ENCODE data around the gene HECA. TPM values are rescaled to one million over a fixed set of nuclear protein-coding genes. Genes with fewer than 3 reads are reported as not detected.

HECA gene
- total and polyA plus RNA-seq, 10 of the 15 experiments (the other 5 are each of a cell fraction or from before 2014, with no cell fraction given) = 0.52 to 7.2 (median 2.7) TPM

DNA sequence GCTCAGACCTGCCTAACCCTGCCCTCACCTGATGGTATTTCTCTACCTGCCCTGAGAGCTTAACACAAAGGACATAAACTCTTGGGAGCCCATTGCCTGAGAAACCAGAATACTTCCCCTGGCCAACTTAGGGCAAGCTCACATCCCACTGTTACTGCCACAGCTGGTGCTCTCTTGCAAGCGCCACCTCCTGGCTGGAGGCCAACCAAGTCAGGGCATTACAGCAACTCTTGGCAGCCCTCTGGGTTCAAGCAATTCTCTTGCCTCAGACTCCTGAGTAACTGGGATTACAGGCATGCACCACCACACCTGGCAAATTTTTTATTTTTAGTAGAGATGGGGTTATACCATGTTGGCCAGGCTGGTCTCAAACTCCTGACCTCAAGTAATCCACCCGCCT, 70.1 kb downstream of the HECA start:
- in situ Hi-C loops (cut with MboI) (no loop called here), intact Hi-C loops (cut with micrococcal nuclease; ENCODE audit: unreplicated experiment) (no loop called here)
- peaks cover 3% of the 10 kb centered on the region; the same call in 2 of the 3 replicates for H3K9me3 ChIP-seq (replicated peaks; ENCODE audit: control insufficient read depth, insufficient read depth, low read length)
- H3K27ac ChIP-seq (ENCODE audit: control insufficient read depth, insufficient read depth) = no peak overlapping the region
- H3K4me2 ChIP-seq (ENCODE audit: control insufficient read depth, insufficient read depth) = no peak overlapping the region
- SMC1A ChIA-PET (ENCODE audit: uncharacterized antibody, unreplicated experiment) = interaction anchor here (1.0 kb wide), 1 partner anchor 159 kb away, joined by 3 read pairs; no protein-coding TSS in a partner anchor
- FAIRE-seq (no peak), ATAC-seq (no peak), DNase-seq (ENCODE audit: low read depth, low spot score) (no peak)
- RAD21 ChIA-PET (ENCODE audit: unreplicated experiment) = interaction anchor here (0.8 kb wide), 1 partner anchor 389 kb away, joined by 4 read pairs; no protein-coding TSS in a partner anchor
- 76% methylated on average over 2 of the region's 2 CpGs for WGBS (ENCODE audit: insufficient coverage, insufficient replicate concordance, low lambda C conversion rate, missing lambda C conversion rate)
- no peaks in the 10 kb centered on the region for H3K36me3 ChIP-seq (ENCODE audit: control insufficient read depth in 2 of 2, insufficient read depth in 2 of 2, low read length in 1 of 2)
- POLR2A ChIA-PET = no interaction called here
- no peaks in the 10 kb centered on the region for H3K27me3 ChIP-seq (replicated peaks in 1 of 2; ENCODE audit: control insufficient read depth in 2 of 2, insufficient read depth in 2 of 2, low read length in 1 of 2)
- no peaks in the 10 kb centered on the region for H4K20me1 ChIP-seq (ENCODE audit: control insufficient read depth, insufficient read depth)
- CTCF ChIA-PET = interaction anchor here (0.6 to 2.7 kb wide), 4 partner anchors 12 to 666 kb away, joined by 3 to 11 read pairs (median 4); no protein-coding TSS in a partner anchor
- no peak overlapping the region for H2AFZ ChIP-seq (ENCODE audit: control insufficient read depth, low read depth, low read length)
- BruUV-seq (replicated peaks) = no TSS peak
- H3K9ac ChIP-seq (ENCODE audit: control insufficient read depth, insufficient read depth, low read length) = no peak overlapping the region
- H3K4me1 ChIP-seq (ENCODE audit: control insufficient read depth, insufficient read depth, low read length) = no peaks in the 10 kb centered on the region
- no peak overlapping the region for H3K4me3 ChIP-seq
- no peaks in the 10 kb centered on the region for H3K79me2 ChIP-seq (ENCODE audit: control insufficient read depth, insufficient read depth, low read length)
- TF ChIP-seq CBFB (IDR thresholded peaks at IDR 0.05; ENCODE audit: low read depth) = no peak
- TF ChIP-seq, protein P1, sequence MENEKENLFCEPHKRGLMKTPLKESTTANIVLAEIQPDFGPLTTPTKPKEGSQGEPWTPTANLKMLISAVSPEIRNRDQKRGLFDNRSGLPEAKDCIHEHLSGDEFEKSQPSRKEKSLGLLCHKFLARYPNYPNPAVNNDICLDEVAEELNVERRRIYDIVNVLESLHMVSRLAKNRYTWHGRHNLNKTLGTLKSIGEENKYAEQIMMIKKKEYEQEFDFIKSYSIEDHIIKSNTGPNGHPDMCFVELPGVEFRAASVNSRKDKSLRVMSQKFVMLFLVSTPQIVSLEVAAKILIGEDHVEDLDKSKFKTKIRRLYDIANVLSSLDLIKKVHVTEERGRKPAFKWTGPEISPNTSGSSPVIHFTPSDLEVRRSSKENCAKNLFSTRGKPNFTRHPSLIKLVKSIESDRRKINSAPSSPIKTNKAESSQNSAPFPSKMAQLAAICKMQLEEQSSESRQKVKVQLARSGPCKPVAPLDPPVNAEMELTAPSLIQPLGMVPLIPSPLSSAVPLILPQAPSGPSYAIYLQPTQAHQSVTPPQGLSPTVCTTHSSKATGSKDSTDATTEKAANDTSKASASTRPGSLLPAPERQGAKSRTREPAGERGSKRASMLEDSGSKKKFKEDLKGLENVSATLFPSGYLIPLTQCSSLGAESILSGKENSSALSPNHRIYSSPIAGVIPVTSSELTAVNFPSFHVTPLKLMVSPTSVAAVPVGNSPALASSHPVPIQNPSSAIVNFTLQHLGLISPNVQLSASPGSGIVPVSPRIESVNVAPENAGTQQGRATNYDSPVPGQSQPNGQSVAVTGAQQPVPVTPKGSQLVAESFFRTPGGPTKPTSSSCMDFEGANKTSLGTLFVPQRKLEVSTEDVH (IDR thresholded peaks at IDR 0.05; ENCODE audit: low read depth, partially characterized antibody) = no peak
- no peak for TF ChIP-seq EZH2 (IDR thresholded peaks at IDR 0.05; ENCODE audit: borderline replicate concordance, control insufficient read depth, low read depth, low read length)
- TF ChIP-seq NBN (IDR thresholded peaks at IDR 0.05) = no peak
- TF ChIP-seq, protein P2, sequence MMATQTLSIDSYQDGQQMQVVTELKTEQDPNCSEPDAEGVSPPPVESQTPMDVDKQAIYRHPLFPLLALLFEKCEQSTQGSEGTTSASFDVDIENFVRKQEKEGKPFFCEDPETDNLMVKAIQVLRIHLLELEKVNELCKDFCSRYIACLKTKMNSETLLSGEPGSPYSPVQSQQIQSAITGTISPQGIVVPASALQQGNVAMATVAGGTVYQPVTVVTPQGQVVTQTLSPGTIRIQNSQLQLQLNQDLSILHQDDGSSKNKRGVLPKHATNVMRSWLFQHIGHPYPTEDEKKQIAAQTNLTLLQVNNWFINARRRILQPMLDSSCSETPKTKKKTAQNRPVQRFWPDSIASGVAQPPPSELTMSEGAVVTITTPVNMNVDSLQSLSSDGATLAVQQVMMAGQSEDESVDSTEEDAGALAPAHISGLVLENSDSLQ (IDR thresholded peaks at IDR 0.05) = no peak
- no peak for TF ChIP-seq RUNX3 (IDR thresholded peaks at IDR 0.05; ENCODE audit: low read length)
- TF ChIP-seq BHLHE40 (IDR thresholded peaks at IDR 0.05; ENCODE audit: borderline replicate concordance in 1 of 2, low read depth in 2 of 2, low read length in 1 of 2) = no peak
- no peak for TF ChIP-seq MEF2B (IDR thresholded peaks at IDR 0.05; ENCODE audit: partially characterized antibody, poor library complexity, severe bottlenecking)
- TF ChIP-seq, protein P3, sequence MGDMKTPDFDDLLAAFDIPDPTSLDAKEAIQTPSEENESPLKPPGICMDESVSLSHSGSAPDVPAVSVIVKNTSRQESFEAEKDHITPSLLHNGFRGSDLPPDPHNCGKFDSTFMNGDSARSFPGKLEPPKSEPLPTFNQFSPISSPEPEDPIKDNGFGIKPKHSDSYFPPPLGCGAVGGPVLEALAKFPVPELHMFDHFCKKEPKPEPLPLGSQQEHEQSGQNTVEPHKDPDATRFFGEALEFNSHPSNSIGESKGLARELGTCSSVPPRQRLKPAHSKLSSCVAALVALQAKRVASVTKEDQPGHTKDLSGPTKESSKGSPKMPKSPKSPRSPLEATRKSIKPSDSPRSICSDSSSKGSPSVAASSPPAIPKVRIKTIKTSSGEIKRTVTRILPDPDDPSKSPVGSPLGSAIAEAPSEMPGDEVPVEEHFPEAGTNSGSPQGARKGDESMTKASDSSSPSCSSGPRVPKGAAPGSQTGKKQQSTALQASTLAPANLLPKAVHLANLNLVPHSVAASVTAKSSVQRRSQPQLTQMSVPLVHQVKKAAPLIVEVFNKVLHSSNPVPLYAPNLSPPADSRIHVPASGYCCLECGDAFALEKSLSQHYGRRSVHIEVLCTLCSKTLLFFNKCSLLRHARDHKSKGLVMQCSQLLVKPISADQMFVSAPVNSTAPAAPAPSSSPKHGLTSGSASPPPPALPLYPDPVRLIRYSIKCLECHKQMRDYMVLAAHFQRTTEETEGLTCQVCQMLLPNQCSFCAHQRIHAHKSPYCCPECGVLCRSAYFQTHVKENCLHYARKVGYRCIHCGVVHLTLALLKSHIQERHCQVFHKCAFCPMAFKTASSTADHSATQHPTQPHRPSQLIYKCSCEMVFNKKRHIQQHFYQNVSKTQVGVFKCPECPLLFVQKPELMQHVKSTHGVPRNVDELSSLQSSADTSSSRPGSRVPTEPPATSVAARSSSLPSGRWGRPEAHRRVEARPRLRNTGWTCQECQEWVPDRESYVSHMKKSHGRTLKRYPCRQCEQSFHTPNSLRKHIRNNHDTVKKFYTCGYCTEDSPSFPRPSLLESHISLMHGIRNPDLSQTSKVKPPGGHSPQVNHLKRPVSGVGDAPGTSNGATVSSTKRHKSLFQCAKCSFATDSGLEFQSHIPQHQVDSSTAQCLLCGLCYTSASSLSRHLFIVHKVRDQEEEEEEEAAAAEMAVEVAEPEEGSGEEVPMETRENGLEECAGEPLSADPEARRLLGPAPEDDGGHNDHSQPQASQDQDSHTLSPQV (IDR thresholded peaks at IDR 0.05) = no peak
- TF ChIP-seq, protein P4, sequence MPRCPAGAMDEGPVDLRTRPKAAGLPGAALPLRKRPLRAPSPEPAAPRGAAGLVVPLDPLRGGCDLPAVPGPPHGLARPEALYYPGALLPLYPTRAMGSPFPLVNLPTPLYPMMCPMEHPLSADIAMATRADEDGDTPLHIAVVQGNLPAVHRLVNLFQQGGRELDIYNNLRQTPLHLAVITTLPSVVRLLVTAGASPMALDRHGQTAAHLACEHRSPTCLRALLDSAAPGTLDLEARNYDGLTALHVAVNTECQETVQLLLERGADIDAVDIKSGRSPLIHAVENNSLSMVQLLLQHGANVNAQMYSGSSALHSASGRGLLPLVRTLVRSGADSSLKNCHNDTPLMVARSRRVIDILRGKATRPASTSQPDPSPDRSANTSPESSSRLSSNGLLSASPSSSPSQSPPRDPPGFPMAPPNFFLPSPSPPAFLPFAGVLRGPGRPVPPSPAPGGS (IDR thresholded peaks at IDR 0.05; ENCODE audit: borderline replicate concordance, insufficient read depth, low read depth, low read length, poor library complexity, severe bottlenecking) = no peak
